ENCODE results near the gene KBTBD3.
"Not testable (repeated sequence)": the region's sequence is repeated elsewhere in the genome, so short reads cannot be mapped to it uniquely, and the experiment has no call there.

The KBTBD3 gene

GRCh38 chr11:106061954-106062949 lies 14.9 kb downstream of the KBTBD3 start:
- no peak overlapping the region for H3K4me3 ChIP-seq (ENCODE audit: low read depth, low read length)

- no peak overlapping the region for H3K4me3 ChIP-seq (ENCODE audit: low read depth, low read length)
These were observed 15.8 kb downstream of the KBTBD3 start for GRCh38 chr11:106061249-106061784.

GRCh38 chr11:106059617-106060016 lies 17.5 kb downstream of the KBTBD3 start:
- H3K4me3 ChIP-seq (ENCODE audit: low read depth, low read length): no peak overlapping the region

GRCh38 chr11:106058377-106058776 lies 18.8 kb downstream of the KBTBD3 start:
- H3K4me3 ChIP-seq (ENCODE audit: low read depth, low read length): not testable (repeated sequence)

- no peak overlapping the region for H3K4me3 ChIP-seq (ENCODE audit: low read depth, low read length)
These were observed 26.0 kb downstream of the KBTBD3 start for GRCh38 chr11:106051103-106051502.

- no peak overlapping the region for H3K4me3 ChIP-seq (ENCODE audit: low read depth, low read length)
These were observed 27.2 kb downstream of the KBTBD3 start for GRCh38 chr11:106049727-106050476.

- H3K4me3 ChIP-seq (ENCODE audit: low read depth, low read length): no peak overlapping the region
These were observed 29.5 kb downstream of the KBTBD3 start for GRCh38 chr11:106047631-106048030.

- no peak overlapping the region for H3K4me3 ChIP-seq (ENCODE audit: low read depth, low read length)
These were observed 33.6 kb downstream of the KBTBD3 start for GRCh38 chr11:106043540-106043939.

- no peak overlapping the region for H3K4me3 ChIP-seq (ENCODE audit: low read depth, low read length)
These were observed 44.3 kb downstream of the KBTBD3 start for GRCh38 chr11:106032861-106033260.

GRCh38 chr11:106031936-106032335 lies 45.2 kb downstream of the KBTBD3 start:
- no peak overlapping the region for H3K4me3 ChIP-seq (ENCODE audit: low read depth, low read length)

- H3K4me3 ChIP-seq (ENCODE audit: low read depth, low read length): no peak overlapping the region
These were observed 45.8 kb downstream of the KBTBD3 start for GRCh38 chr11:106031202-106031810.

- no peak overlapping the region for H3K4me3 ChIP-seq (ENCODE audit: low read depth, low read length)
These were observed 46.5 kb downstream of the KBTBD3 start for GRCh38 chr11:106030609-106031008.

- H3K4me3 ChIP-seq (ENCODE audit: low read depth, low read length): peak overlapping the region; percentile 38
These were observed 54.3 kb downstream of the KBTBD3 start for GRCh38 chr11:106022795-106023275.

GRCh38 chr11:106021967-106022794 lies 55.0 kb downstream of the KBTBD3 start, which contains the start of gene MSANTD4:
Gene MSANTD4, minus strand, starts transcription at chr11:106022240. Its CDS starts 11,323 bp downstream, at chr11:106010917.
- H3K4me3 ChIP-seq (ENCODE audit: low read depth, low read length): peak within 1 kb of the TSS; percentile 92

GRCh38 chr11:106021181-106021966 lies 55.8 kb downstream of the KBTBD3 start:
- peak overlapping the region; percentile 92 for H3K4me3 ChIP-seq (ENCODE audit: low read depth, low read length)

- no peak overlapping the region for H3K4me3 ChIP-seq (ENCODE audit: low read depth, low read length)
These were observed 60.1 kb downstream of the KBTBD3 start for GRCh38 chr11:106017093-106017492.

GRCh38 chr11:106015066-106015465 lies 62.1 kb downstream of the KBTBD3 start:
- no peak overlapping the region for H3K4me3 ChIP-seq (ENCODE audit: low read depth, low read length)

GRCh38 chr11:106014620-106015019 lies 62.5 kb downstream of the KBTBD3 start:
- H3K4me3 ChIP-seq (ENCODE audit: low read depth, low read length): no peak overlapping the region

GRCh38 chr11:106014035-106014434 lies 63.1 kb downstream of the KBTBD3 start:
- H3K4me3 ChIP-seq (ENCODE audit: low read depth, low read length): no peak overlapping the region
